Pancreas (tissue), 10 donors: ENCODE data around the gene SYCP2. TPM values are rescaled to one million over a fixed set of nuclear protein-coding genes. Genes with fewer than 3 reads are reported as not detected.

Experiments used
- ATAC-seq, 4 donors: fragments of 200-7000 bp; cut with Tn5 transposase; one replicate each; pipeline versions ENCODE4 v1.8.0 to v1.9.1; 2020; ENCODE audit warnings: mild to moderate bottlenecking in 4 of 4, moderate library complexity in 4 of 4
- DNase-seq, 6 donors: peaks; one replicate each; pipeline ENCODE4 v3.0.0-alpha.2; 2020
- FAIRE-seq: peaks from 2 replicates; lab custom pipeline; 2012; peaks lifted over from hg19 to GRCh38; lab: Jason Lieb, UNC
- H3K27ac ChIP-seq, 4 donors: fragments of 200-600 bp; sonication (generic); 1 replicate in 3 of 4; 2 replicates in 1 of 4; pipeline versions ENCODE4 v1.5.0 to v1.8.0; 2020
- H3K27me3 ChIP-seq, 4 donors: fragments of 200-600 bp; one replicate each; pipeline ENCODE4 v1.8.0; 2021
- H3K36me3 ChIP-seq, 3 donors: fragments of 200-600 bp; sonication (generic) in 1 of 3; one replicate each; pipeline versions ENCODE4 v1.5.0 to v1.8.0; 2020 to 2021
- H3K4me1 ChIP-seq, 3 donors: fragments of 200-600 bp; one replicate each; pipeline ENCODE4 v1.8.0; 2021
- H3K4me3 ChIP-seq, 4 donors: fragments of 200-600 bp; sonication (generic) in 2 of 4; one replicate each; pipeline versions ENCODE4 v1.5.0 to v1.8.0; 2020 to 2021
- H3K9me3 ChIP-seq, 4 donors: fragments of 200-600 bp; one replicate each; pipeline ENCODE4 v1.8.0; 2021
- WGBS, 2 donors: extraction: QIAGEN DNeasy Blood & Tissue Kit; methylation state at CpG; one replicate each; pipeline ENCODE4 v1.1.7; 2013; 5-methylcytosine and 5-hydroxymethylcytosine counted together
- intact Hi-C, 3 donors: fragments of 100-400 bp; cut with DNase I; formaldehyde crosslinking; loops; one replicate each; pipeline versions ENCODE4 v1.11.1 to v1.14.2; 2022
- polyA plus RNA-seq, 2 donors: library from polyadenylated mRNA; stranded (reverse); fragments of 200-250 nt; gene quantifications; one replicate each; pipeline ENCODE4 v1.2.3, GENCODE V29; 2013
- total RNA-seq, 6 donors: library from RNA; stranded (reverse); fragmentation: NEBNext Ultra II Directional in 4 of 6; extraction: Animal tissue kit (Norgen Biotek cat#: 25700) in 4 of 6; gene quantifications; one replicate each; pipeline versions ENCODE4 v1.2.1 to v1.2.4, GENCODE V29; 2021 to 2023
- TF ChIP-seq, protein P1 (sequence below), 4 donors: fragments of 200-600 bp; sonication (generic) in 3 of 4; IDR thresholded peaks; one replicate each; pipeline versions ENCODE4 v1.5.0 to v1.8.0; 2021; ENCODE audit warnings: antibody characterized with exemption in 4 of 4
- donor health status: healthy with polysubstance abuse.
- donor health status: DM: no; HTN: no; CAD: no; lungs with moderate emphysema.
- donor health status: DM: no; HTN: no; CAD: no.
- donor health status: control.
- donor health status: control.
- donor health status: Bipolar disorder and iron deficiency.
- donor health status: DM: yes; HTN: yes; CAD: no.
- donor health status: DM: no; HTN: no; CAD: no.
- donor health status: DM: no; HTN: no; CAD: no.
- donor health status: DM: yes; HTN: yes; CAD: no.

SYCP2 gene
- total and polyA plus RNA-seq, 8 donors, result 1.3 to 4.7 (median 3.2) TPM

DNA sequence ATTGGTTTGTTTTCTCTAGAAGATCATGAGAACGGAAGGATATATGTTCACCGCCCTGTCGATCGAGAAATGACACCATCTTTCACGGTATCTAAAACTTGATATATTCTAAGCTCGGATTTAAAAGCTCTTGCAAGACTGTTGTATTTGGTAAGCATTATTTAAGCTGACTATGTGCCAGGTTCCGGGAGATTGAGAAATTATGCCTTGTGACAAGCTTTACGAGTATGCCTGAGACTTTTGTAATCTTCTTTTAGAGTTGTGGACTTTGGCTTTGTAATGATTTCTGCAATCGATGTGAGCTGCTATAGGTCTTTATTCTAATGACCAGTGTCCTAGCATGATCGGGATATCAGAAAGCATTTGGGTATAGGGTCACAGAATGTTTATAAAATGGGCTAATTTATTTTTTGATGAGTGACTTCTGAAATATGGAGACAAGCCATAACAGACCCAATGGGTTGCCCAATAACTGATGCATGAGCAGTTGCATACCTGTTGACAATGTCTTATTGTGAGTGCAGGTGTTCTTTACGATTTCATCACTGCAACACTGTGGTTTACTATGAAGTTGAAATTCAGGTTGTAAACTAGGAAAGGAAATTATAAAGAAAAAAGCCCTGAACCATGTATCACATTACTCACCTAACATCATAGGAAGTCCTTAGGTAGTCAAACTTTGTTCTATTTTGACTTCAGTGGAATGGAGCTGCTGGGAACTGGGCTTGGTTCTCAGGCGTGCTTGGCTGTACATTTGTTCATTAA, 38.8 kb upstream of the SYCP2 start:
- intact Hi-C loops, result no loop called here
- TF ChIP-seq, protein P1, sequence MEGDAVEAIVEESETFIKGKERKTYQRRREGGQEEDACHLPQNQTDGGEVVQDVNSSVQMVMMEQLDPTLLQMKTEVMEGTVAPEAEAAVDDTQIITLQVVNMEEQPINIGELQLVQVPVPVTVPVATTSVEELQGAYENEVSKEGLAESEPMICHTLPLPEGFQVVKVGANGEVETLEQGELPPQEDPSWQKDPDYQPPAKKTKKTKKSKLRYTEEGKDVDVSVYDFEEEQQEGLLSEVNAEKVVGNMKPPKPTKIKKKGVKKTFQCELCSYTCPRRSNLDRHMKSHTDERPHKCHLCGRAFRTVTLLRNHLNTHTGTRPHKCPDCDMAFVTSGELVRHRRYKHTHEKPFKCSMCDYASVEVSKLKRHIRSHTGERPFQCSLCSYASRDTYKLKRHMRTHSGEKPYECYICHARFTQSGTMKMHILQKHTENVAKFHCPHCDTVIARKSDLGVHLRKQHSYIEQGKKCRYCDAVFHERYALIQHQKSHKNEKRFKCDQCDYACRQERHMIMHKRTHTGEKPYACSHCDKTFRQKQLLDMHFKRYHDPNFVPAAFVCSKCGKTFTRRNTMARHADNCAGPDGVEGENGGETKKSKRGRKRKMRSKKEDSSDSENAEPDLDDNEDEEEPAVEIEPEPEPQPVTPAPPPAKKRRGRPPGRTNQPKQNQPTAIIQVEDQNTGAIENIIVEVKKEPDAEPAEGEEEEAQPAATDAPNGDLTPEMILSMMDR (IDR thresholded peaks at IDR 0.05), result no peak
- 76 to 79% methylated on average over 12 of the region's 12 CpGs for WGBS, 2 donors
- no peak overlapping the region for H3K4me3 ChIP-seq
- ATAC-seq (peak in 1 of 4 donors; percentile 25), DNase-seq (no peak), FAIRE-seq (no peak)
- H3K36me3 ChIP-seq, result no peaks in the 10 kb centered on the region
- no peaks in the 10 kb centered on the region for H3K27me3 ChIP-seq
- no peaks in the 10 kb centered on the region for H3K4me1 ChIP-seq
- H3K27ac ChIP-seq, result no peak overlapping the region
- no peaks in the 10 kb centered on the region for H3K9me3 ChIP-seq

DNA sequence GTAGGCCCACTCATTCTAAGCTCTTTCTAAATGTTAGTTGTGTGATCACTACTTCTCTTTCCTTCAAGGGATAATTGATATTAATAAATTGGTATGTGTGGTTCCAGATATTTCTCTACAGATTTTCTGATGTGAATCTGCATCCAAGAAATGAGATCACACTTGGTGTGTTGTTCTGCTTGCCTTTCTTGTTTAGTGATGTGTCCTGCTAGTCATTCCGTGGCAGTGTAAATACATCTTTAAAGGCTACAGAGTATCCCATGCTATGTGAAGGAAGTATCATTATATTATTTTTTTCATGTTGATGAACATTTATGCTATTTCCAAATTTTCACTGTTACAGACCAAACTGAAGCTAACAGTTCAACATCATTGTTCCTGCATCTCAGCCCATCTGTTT, 38.0 kb upstream of the SYCP2 start:
- 80 to 93% methylated on average over 1 of the region's 1 CpG for WGBS, 2 donors
- TF ChIP-seq, protein P1 (IDR thresholded peaks at IDR 0.05), result no peak
- FAIRE-seq (no peak), DNase-seq (no peak), ATAC-seq (no peak)
- Histone ChIP-seq H3K4me3 (no peak overlapping the region), H3K27ac (no peak overlapping the region), H3K9me3 (no peaks in the 10 kb centered on the region), H3K27me3 (no peaks in the 10 kb centered on the region), H3K36me3 (no peaks in the 10 kb centered on the region), H3K4me1 (no peaks in the 10 kb centered on the region)
- intact Hi-C loops, result no loop called here

DNA sequence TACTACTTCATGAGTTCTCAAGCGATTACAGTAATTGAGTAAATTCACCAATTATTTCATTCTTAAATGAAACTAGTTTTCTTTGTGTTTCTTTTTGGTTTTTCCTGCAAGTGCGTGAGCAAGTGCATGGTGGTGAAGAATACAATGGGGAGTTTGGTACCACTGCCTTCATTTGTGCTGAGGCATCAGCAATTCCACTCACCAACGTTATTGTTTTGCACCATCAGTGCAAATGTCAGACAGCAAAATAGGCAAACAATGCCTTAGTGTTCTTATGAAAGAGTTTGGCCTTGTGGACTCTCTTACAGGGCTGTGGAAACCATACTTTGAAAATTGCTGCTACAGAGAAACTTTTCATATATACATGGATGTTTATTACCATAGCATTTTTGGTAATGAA, 33.0 kb upstream of the SYCP2 start:
- intact Hi-C loops, result no loop called here
- Histone ChIP-seq H3K9me3 (no peaks in the 10 kb centered on the region), H3K27ac (no peak overlapping the region), H3K27me3 (no peaks in the 10 kb centered on the region), H3K36me3 (no peaks in the 10 kb centered on the region), H3K4me3 (no peak overlapping the region), H3K4me1 (no peaks in the 10 kb centered on the region)
- TF ChIP-seq, protein P1 (IDR thresholded peaks at IDR 0.05), result no peak
- WGBS, 2 donors, result 83 to 84% methylated on average over 3 of the region's 3 CpGs
- no peak for DNase-seq
- ATAC-seq, result no peak
- FAIRE-seq, result no peak

DNA sequence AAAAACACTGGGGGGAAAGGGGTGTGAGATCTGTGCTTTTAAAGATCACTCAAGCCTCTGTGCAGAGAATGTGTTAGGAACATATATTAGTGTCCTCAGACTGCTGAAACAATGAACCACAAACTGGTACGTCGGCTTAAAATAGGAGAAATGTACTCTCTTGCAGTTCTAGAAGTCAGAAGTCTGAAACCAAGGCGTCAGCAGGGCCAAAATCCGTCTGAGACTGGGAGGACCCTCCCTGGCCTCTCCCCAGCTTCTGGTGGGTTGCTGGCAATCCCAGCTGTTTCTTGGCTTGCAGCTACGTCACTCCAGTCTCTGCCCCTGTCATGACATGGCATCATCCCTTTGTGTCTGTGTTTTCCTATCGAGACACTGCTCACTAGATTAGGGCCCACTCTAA, 28.7 kb upstream of the SYCP2 start:
- Histone ChIP-seq H3K4me1 (peaks cover 5 to 9% (median 5%) of the 10 kb centered on the region in 3 donors), H3K27ac (no peak overlapping the region), H3K9me3 (no peaks in the 10 kb centered on the region), H3K4me3 (no peak overlapping the region), H3K36me3 (no peaks in the 10 kb centered on the region), H3K27me3 (no peaks in the 10 kb centered on the region)
- ATAC-seq (no peak), DNase-seq (no peak), FAIRE-seq (no peak)
- intact Hi-C loops, result no loop called here
- WGBS, 2 donors, result 88 to 95% methylated on average over 6 of the region's 6 CpGs
- TF ChIP-seq, protein P1 (IDR thresholded peaks at IDR 0.05), result no peak

DNA sequence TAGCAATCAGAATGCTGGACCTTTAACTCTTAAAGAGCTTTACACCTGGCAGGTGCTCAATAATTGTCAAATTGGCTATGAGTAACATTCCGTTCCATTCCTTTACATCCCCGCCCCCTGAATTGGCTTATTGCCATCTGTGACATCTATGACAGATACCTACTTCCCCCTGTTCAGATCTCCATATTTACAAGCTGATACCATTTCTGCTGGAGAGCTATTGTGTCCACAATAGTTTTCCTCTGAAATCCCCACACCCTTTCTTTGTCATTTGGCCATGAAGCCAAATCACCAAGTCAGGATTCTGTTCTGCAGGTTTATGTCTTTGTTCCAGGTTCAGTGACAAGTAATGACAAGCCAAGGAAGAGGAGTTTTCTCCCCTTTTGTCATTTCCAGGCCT, 28.0 kb upstream of the SYCP2 start:
- DNase-seq (no peak), FAIRE-seq (no peak), ATAC-seq (no peak)
- Histone ChIP-seq H3K36me3 (no peaks in the 10 kb centered on the region), H3K4me1 (peaks cover 5 to 10% (median 5%) of the 10 kb centered on the region in 3 donors), H3K9me3 (no peaks in the 10 kb centered on the region), H3K4me3 (no peak overlapping the region), H3K27me3 (no peaks in the 10 kb centered on the region), H3K27ac (no peak overlapping the region)
- intact Hi-C loops, result no loop called here
- 43 to 51% methylated on average over 2 of the region's 2 CpGs for WGBS, 2 donors
- TF ChIP-seq, protein P1 (IDR thresholded peaks at IDR 0.05), result no peak
